IPS DF 4.7 (cell line): ENCODE results near the gene WIZ.
"Not testable (repeated sequence)": the region's sequence is repeated elsewhere in the genome, so short reads cannot be mapped to it uniquely, and the experiment has no call there.

Source experiments
- DNase-seq: peaks from one replicate; pipeline ENCODE4 v3.0.0-alpha.2; 2013; ENCODE audit warnings: low spot score; ENCODE audit errors: extremely low read depth

The WIZ gene

DNA sequence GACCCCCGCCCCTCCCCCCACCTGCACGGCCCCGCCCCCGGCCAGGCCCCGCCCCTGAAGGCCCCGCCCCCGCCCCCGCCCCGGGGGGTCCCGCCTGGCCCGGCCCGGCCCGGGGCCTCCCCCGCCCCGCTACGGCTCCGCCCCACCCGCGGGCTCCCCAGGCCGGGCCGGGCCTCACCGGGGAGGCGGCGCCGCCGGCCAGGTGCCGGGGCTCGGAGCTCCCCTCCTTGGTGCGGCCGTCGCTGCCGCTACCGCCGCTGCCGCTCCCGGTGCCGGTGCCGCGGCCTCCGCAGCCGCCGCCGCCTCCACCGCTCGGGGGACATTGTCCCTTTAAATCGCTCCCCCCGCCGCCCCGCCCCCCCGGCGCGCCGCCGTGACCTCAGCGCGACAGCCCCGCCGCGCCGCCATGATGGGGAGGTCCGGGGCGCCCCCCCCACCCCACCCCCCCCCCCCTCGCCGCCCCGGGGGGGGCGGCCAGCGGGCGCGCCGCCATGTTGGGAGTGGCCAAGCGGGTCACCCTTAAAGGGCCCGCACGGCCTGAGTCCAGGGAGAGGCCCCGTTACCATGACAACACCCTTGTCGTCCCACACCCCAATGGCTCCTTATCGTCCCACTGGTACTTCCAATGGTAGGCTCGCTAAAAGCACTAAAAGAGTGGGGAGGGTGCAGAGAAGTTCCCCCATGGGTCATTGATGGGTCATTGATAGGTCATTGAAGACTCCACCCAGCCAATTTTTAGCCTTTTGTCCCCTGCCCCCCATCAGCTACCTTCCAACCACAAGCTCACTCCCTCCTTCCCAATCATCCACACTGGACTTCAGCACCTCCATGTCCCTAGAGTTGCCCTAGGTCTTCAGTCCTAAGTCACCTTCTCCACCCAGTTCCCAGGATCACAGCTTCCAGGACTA lies at the start of gene WIZ:
WIZ (minus strand) TSS at position 337 of the 908 bp plus-strand sequence. CDS start 1,649 bp downstream, outside the sequence.
- no peak for DNase-seq

GRCh38 chr19:15498910-15499309 lies 49.2 kb upstream of the WIZ start:
- DNase-seq: no peak

GRCh38 chr19:15498156-15498858 lies 48.6 kb upstream of the WIZ start:
- DNase-seq: no peak

DNA sequence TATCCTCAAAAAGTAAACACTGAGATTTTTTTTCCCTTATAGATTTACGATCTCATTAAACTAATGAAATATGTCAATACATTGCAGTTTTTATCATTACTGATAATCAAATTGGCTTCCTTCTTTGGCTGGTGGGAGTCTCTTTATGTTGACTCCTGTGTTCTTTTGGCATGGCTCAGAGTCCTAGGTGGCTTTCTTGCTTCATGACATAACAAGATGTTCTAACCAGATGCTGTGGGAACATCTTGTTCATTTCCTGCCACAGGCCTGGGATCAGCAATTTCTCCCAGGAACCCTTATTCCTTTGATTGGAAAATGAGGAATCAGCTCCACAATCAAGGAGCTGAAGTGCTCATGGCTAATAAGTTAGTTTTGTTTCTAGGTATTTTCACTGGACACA lies 45.4 kb upstream of the WIZ start:
- DNase-seq: no peak

DNA sequence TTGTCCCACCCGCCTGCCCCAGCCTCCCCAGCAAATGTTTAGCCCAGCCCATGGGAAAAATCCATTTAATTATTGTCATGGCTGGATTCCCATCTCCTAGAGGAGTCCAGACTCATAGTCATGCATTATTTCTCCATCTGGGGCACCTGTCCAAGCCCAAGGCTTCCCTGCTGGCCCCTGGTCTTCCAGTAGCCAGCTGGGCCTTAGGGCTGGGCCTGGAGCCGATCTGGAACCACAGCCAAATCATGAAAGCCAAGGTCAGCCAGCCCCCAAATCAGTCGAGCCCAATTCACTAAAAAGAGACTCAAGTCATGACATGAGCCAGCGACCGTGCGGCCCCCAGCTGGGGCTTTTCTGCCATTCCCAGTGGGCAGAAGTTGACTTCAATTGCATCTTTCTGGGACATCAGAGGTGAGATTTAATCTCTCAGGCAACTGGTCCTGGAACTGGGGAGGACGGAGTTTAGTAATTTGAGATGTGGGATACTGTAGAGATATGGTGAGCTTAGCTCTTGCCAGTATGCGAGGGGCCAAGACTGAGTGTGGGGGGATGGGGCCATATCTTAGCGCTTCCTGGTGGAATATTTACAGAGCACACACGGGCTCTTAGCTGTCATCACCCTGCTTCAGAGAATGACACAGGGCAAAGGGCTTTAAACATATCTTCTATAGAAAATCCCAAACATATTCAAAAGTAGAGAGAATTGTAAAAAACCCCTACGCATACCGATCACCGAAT lies 38.9 kb upstream of the WIZ start:
- DNase-seq: no peak

- DNase-seq: no peak
Observed at GRCh38 chr19:15487038-15487437, 37.3 kb upstream of the WIZ start.

DNA sequence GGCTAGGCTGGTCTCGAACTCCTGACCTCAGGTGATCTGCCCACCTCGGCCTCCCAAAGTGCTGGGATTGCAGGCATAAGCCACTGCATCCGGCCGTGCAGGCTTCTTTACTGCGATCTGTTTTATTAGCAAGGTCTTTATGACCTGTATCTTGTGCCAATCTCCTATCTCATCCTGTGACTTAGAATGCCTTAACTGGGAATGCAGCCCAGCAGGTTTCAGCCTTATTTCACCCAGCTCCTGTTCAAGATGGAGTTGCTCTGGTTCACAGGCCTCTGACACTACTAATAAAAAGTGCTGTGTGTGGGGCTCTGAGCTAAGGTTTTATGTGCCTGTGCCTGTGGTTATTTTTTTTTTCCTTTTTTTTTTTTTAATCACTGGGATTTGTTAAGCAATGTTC lies 36.0 kb upstream of the WIZ start:
- not testable (repeated sequence) for DNase-seq

- not testable (repeated sequence) for DNase-seq
Observed at GRCh38 chr19:15480996-15481395, 31.2 kb upstream of the WIZ start.

DNA sequence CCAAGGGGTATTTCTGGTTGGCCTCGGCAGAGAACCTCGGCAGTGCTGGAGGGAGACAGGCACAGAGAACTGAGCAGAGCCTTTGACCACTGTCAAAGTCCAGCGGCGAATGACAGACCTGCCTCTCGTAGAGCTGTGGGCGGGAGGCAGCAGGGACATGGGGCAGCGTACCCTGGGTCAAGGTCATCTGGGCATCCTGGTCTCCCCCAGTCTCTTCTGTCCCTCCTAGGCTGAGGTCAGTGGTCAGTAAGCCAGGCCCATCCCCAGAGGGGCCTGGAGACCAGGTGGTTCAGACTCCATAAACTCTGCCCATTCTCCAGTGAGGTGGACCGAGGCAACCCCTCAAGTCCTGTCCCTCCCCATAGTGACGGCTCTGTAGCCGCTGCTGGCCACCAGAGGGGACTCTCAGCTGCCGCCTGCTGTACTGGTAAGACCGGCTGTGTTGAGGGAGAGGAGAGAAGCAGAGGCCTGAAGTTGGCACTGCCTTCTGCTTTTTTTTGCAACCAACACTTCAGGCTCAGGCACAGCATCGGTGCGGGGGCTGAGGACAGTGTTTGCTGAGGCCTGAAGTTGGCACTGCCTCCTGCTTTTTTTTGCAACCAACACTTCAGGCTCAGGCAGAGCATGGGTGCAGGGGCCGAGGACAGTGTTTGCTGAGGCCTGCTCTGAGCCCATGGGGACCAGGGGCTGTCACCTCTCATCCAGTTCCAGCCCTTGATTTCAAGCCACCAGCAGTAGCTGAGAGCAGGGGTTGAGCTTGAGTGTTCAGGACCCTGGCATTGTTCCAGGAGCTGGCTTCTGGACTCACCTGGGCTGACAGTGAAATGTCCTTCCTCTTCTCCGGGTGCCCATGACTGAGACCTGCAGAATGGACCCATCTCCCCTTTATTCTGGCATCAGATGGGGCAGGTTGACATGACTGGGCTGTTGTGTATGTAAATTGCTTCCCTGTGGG lies 29.9 kb upstream of the WIZ start, which contains the start of gene PGLYRP2:
PGLYRP2 (minus strand) TSS at position 111 of the 955 bp plus-strand sequence. CDS start 130 bp downstream, outside the sequence.
- no peak for DNase-seq

DNA sequence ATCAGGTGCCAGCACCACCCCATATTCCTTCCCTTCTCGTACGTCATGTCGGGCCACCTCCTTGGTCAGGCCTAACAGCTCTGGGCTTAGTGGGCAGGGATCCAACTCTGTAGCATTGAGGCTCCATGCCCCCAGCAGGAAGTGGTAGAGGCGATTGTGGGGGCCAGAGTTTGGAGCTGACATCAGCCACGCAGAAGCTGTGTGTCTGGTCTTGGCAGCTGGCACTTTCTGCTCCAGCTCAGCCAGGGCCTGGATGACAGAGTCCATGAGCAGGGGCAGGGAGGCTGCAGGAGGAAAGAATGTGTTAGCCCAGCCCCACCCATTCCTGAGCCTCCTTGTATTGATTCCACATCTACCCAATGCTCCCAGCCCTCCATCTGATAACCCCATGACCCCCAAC lies 26.6 kb upstream of the WIZ start:
- DNase-seq: no peak

DNA sequence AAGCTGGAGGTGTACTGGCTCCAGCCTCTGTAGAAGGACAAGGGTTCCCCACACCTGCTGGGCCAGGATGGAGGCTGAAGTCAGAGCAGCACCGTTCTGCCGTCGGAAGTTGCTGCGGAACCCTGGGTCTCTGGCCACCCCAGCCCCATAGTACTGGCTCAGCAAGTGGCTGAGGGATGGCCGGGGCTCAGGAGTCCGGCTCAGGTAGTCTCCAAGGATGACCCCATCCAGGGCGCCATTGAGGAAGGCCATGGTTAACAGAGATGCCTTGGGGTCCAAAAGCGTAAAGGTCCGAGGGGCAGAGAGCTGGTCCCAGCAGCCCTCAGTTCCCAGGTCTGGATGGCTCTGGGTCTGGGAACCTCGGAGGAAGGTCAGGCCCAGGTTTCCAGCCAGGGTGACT lies 25.9 kb upstream of the WIZ start:
- no peak for DNase-seq

DNA sequence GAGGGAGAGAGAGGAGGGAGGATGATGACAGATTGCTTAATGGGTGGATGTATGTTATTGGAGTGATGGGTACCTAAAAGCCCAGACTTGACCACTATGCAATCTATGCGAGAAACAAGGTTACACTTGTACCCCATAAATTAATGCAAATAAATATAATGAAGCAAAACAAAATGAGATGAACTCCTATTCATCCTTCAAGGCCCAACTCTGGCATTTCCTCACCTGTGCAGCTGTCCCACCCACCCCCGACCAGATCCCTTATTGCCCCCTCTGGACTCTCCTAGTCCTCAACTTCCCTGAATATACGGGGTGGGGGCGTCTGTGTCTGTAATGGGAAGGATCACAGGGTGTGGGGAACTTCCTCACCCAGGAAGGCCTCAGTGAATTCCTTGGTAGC lies 25.4 kb upstream of the WIZ start:
- DNase-seq: no peak

DNA sequence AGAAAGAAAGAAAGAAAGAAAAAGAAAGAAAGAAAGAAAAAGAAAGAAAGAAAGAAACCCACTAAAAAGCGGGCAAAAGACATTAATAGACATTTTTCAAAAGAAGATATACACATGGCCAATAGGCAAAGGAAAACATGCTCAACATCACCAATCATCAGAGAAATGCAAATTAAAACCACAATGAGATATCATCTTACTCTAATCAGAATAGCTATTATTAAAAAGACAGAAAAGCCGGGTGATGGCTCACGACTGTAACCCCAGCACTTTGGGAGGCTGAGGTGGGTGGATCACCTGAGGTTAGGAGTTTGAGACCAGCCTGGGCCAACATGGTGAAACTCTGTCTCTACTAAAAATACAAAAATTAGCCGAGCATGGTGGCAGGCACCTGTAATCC lies 24.1 kb upstream of the WIZ start:
- DNase-seq: not testable (repeated sequence)

DNA sequence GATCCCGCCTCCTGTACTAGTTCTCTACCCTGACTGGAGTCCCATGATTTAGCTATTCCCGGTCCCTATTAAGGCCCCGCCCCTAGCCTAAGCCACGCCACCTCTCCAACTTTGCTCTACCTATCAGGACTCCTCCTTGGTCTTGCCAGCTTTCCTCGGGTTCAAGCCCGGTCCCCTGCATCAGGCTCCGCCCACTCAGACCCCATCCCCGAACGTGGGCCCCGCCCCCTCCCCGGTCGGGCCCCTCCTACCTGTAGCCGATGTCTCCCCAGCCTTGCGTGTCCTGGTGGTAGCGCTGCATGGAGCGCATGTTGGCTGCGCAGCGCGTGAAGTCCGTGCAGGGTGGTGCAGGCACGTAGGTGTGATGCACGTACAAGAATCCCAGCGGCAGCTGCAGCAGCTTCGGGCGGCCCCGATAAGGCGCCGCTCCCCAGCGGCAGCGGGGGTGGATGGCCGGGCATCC lies 21.9 kb upstream of the WIZ start:
- no peak for DNase-seq

DNA sequence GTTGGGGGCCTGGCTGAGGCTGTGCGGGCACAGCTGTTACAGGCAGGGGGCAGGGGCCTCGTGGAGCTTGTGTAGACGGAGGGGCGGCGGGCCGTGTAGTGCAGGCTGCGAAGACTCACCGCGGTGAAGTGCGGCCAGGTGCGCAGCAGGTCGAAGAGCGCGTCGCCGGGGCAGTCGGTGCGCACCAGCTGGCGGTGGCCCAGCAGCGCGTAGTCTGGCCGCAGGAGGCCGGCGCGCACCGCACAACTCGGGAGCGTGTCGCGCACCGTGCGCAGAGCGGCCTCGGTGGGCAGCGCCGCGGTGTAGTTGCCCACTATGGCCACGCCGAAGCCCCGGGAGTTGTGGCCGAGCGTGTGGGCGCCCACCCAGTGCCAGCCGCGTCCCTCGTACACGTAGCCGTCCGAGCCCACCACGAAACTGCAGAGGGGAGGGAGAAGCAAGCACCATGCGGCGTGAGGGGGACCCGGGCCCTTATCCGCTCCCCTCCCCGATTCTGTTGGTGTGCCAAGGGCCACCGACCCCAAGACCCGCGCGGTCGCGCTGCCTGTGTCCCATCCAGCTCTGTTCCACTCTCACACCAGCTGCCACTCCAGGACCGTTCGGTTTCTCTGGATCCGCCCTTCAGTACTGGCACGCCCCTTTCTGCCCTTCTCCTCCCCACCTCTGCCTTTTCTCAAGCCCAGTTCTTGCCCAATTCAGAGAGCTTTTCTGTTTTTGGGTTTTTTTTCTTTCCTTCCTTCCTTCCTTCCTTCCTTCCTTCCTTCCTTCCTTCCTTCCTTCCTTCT lies 19.9 kb upstream of the WIZ start:
- DNase-seq: no peak

DNA sequence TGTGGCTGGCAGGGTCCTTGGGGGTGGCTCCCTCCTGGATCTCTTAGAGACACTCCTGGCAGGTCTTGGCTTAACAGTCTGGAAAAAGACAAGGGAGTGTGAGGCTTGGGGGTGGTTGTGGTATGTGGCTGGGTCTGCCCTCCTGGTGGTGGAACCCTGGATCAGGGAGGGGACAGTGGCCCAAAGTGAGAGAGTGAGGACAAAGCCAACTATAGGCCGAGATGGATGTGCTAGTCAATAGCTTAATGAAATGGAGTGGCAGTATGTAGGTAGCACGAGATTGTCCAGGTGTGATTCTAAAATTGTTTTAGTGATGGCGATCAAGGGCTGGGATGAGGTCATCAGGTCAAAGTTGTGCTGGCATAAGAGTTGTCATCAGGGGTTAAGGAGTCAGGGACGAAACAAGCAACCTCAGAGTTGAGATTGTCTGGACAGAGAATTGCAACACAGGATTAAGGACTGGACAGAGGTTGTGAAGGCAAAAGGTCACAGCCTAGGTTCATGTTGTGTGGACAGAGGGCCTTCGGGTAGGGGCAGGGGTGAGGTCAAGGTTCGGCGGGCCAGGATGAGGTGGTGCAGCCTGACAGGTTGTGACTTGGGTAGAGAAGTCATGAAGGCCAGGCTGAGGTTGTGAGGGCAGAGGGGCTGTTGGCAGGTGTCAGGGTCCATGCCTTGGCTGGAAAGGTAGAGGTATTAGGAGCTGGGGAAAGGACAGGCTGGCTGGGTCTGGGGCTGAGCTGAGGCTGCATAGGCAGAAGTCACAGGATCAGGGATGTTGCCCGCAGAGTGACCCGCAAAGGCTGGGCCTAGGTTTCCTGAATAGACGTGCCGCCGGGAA lies 19.1 kb upstream of the WIZ start:
- no peak for DNase-seq

GRCh38 chr19:15467734-15468214 lies 18.0 kb upstream of the WIZ start:
- no peak for DNase-seq

GRCh38 chr19:15466851-15467733 lies 17.3 kb upstream of the WIZ start:
- DNase-seq: no peak
